Stimulated activated CD8-positive, alpha-beta memory T cell treated with anti-CD3 and anti-CD28 coated beads, Interleukin-12 subunit alpha, Interleukin-12 subunit beta, amount 100 ng/mL, for 24 hours (primary cell): ENCODE data around the gene ZFP14.
"Not testable (repeated sequence)": the region's sequence is repeated elsewhere in the genome, so short reads cannot be mapped to it uniquely, and the experiment has no call there.

Source experiments
- DNase-seq: peaks from one replicate; pipeline ENCODE4 v3.0.0-alpha.2; 2020; ENCODE audit errors: extremely low read depth

The ZFP14 gene

GRCh38 chr19:36331353-36332228 lies 47.4 kb downstream of the ZFP14 start:
- DNase-seq = peak; percentile 21

DNA sequence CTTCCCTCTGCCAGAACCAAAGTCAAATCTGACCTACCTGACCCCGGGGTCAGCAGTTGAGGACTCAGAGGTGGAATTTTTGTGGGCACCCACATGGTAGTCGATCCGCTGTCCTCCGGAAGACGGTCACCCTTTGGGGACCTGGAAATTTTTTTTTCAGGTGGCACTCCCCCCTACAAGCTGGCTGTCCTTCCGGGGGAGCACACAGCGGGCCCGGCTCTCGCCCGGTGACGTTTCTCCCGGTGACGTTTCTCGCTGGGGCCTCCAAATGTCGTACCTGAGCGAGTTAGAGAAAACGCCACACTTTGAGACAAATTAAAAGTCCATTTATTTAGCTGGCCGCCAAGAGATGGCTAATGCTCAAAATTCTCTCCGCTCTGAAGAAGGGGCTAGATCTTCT lies 48.8 kb downstream of the ZFP14 start:
- no peak for DNase-seq

DNA sequence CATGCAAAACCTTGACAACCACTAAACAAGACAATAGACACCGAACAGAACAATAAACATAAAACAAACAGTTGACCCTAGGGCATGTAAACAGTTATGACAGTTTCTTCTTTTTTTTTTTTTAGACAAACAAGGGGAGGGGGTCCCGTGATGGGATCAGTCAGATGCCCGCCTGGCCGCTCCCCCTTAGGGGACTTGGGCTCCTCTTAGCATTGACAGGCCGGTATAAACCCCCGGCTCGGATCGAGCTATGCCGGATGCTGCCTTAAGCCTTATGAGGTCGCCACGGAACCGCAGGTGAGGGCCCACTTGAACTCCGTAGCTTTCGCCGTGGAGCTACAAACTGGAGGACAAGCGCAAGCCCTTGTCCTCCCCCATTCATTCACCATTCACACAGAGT lies 49.5 kb downstream of the ZFP14 start:
- not testable (repeated sequence) for DNase-seq

- DNase-seq = not testable (repeated sequence)
Observed at GRCh38 chr19:36326649-36327048, 52.4 kb downstream of the ZFP14 start.

GRCh38 chr19:36315164-36315563 lies 63.8 kb downstream of the ZFP14 start:
- DNase-seq = not testable (repeated sequence)

DNA sequence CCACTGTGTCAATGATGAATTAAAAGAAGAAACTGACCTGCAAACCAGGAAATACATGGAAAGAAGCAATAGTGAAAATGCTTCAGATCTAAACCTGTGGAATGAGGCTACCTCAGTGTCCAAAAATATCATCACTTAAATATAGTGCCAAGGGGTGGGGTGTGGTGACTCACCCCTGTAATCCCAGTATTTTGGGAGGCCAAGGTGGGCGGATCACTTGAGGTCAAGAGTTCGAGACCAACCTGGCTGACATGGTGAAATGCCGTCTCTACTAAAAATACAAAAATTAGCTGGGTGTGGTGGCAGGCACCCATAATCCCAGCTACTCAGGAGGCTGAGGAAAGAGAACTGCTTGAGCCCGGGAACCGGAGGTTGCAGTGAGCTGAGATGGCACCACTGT lies 64.9 kb downstream of the ZFP14 start:
- DNase-seq = not testable (repeated sequence)

DNA sequence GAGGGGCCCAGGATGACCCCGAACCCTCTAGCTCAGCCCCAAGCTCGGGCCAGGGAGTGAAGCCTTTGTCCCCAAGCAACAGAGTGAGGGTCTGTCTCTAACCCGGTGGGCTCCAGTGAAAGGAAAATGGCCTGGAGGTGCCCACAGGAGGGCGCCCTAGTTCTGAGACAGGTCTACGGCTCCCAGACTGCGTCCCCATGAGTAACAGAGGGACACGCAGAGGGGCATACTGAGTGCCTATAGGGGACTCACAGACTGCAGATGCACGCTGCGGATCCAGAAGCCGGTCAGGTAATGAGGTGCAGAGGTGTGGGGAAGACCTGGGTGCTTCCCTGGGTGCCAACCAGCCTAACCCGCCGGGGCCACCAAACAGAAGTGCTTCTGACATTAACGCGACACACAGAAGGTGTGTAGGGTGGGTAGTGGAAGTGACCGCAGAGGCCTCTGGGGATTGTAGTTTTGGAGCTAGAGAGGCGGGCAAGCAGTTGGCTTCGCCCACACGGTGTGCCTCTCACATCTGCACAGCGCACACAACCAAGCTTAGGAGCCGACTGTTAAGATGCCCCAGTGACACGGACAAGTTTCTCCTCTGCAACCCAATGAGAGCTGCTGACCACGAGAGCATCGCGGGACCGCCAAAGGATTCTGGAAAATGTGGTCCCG lies 67.8 kb downstream of the ZFP14 start:
- not testable (repeated sequence) for DNase-seq

GRCh38 chr19:36310416-36310990 lies 68.5 kb downstream of the ZFP14 start:
- not testable (repeated sequence) for DNase-seq

DNA sequence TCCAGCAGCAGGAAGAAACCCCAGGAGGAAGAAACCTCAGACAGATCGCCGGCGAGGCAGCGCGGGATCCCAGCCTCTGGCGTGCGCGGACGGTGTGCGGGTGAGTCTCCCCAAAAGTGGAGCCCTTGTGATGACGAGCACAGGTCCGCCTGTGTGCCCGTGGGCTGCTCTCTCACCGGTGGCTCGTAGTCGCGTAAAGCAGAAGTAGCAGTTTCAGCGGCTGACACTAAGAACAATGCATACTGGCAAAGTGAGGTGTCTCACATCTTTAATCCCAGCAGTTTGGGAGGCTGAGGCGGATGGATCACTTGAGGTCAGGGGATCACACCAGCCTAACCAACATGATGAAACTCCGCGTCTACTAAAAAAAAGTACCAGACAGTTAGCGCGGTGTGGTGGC lies 69.2 kb downstream of the ZFP14 start:
- not testable (repeated sequence) for DNase-seq

GRCh38 chr19:36309309-36309708 lies 69.7 kb downstream of the ZFP14 start:
- DNase-seq = not testable (repeated sequence)

GRCh38 chr19:36292317-36292716 lies 86.7 kb downstream of the ZFP14 start:
- not testable (repeated sequence) for DNase-seq
